H9 (cell line): ENCODE data around the gene CD151. TPM values are rescaled to one million over a fixed set of nuclear protein-coding genes. Genes with fewer than 3 reads are reported as not detected.

Source experiments
- DNase-seq: peaks from one replicate; pipeline ENCODE4 v3.0.0-alpha.2; 2017
- H2AFZ ChIP-seq: one replicate; pipeline ENCODE4 v1.6.1; 2013; ENCODE audit warnings: mild to moderate bottlenecking, low read length, control low read depth, moderate library complexity
- H2AK5ac ChIP-seq: 2 replicates; pipeline ENCODE4 v1.6.1; 2013; ENCODE audit warnings: low read length, control low read depth, mixed read lengths; ENCODE audit not compliant: insufficient read length
- H2BK120ac ChIP-seq: one replicate; pipeline ENCODE4 v1.6.1; 2013; ENCODE audit warnings: low read depth, mild to moderate bottlenecking, low read length, control low read depth, inconsistent platforms; ENCODE audit not compliant: poor library complexity, severe bottlenecking
- H2BK12ac ChIP-seq: 2 replicates; pipeline ENCODE4 v1.6.1; 2013; ENCODE audit warnings: low read length, control low read depth, mixed read lengths, low read depth; ENCODE audit not compliant: insufficient read length
- H2BK15ac ChIP-seq: 2 replicates; pipeline ENCODE4 v1.6.1; 2013; ENCODE audit warnings: low read depth, low read length, control low read depth
- H2BK20ac ChIP-seq: one replicate; pipeline ENCODE4 v1.6.1; 2013; ENCODE audit warnings: low read depth, mild to moderate bottlenecking, low read length, control low read depth, inconsistent platforms; ENCODE audit not compliant: poor library complexity, severe bottlenecking
- H2BK5ac ChIP-seq: 2 replicates; pipeline ENCODE4 v1.6.1; 2013; ENCODE audit warnings: low read length, control low read depth, mixed read lengths; ENCODE audit not compliant: insufficient read length
- H3K14ac ChIP-seq: 2 replicates; pipeline ENCODE4 v1.6.1; 2013; ENCODE audit warnings: low read length, control low read depth; ENCODE audit not compliant: insufficient read depth
- H3K18ac ChIP-seq: 2 replicates; pipeline ENCODE4 v1.6.1; 2013; ENCODE audit warnings: low read depth, mild to moderate bottlenecking, mixed read lengths, low read length, control low read depth; ENCODE audit not compliant: insufficient read length
- H3K23ac ChIP-seq: 2 replicates; pipeline ENCODE4 v1.6.1; 2013; ENCODE audit warnings: low read length, control low read depth, mixed read lengths, low read depth; ENCODE audit not compliant: insufficient read length
- H3K23me2 ChIP-seq: 2 replicates; pipeline ENCODE4 v1.6.1; 2013; ENCODE audit warnings: low read depth, mild to moderate bottlenecking, mixed read lengths, low read length, control low read depth; ENCODE audit not compliant: insufficient read length, poor library complexity, severe bottlenecking
- H3K27ac ChIP-seq: 2 replicates; pipeline ENCODE4 v1.5.1; 2013; ENCODE audit warnings: low read length, control low read depth, mixed read lengths, low read depth; ENCODE audit not compliant: insufficient read length
- H3K27me3 ChIP-seq: 2 replicates; pipeline ENCODE4 v1.6.1; 2013; ENCODE audit warnings: low read length, control low read depth, inconsistent platforms; ENCODE audit not compliant: insufficient read depth
- H3K4ac ChIP-seq: 2 replicates; pipeline ENCODE4 v1.6.1; 2013; ENCODE audit warnings: low read depth, mild to moderate bottlenecking, control low read depth, inconsistent platforms, low read length, moderate library complexity
- H3K4me1 ChIP-seq: 2 replicates; pipeline ENCODE4 v1.6.1; 2013; ENCODE audit warnings: low read length, control low read depth, inconsistent platforms; ENCODE audit not compliant: insufficient read depth
- H3K4me2 ChIP-seq: 2 replicates; pipeline ENCODE4 v1.6.1; 2013; ENCODE audit warnings: low read length, control low read depth, mixed read lengths; ENCODE audit not compliant: insufficient read length, insufficient read depth
- H3K56ac ChIP-seq: 2 replicates; pipeline ENCODE4 v1.6.1; 2013; ENCODE audit warnings: low read depth, mild to moderate bottlenecking, mixed read lengths, low read length, control low read depth; ENCODE audit not compliant: insufficient read length
- H3K79me1 ChIP-seq: 2 replicates; pipeline ENCODE4 v1.6.1; 2013; ENCODE audit warnings: low read depth, mild to moderate bottlenecking, moderate library complexity, low read length, control low read depth, inconsistent platforms; ENCODE audit not compliant: insufficient read depth, poor library complexity, severe bottlenecking
- H3K79me2 ChIP-seq: 2 replicates; pipeline ENCODE4 v1.6.1; 2013; ENCODE audit warnings: low read length, control low read depth, inconsistent platforms; ENCODE audit not compliant: insufficient read depth
- H3K9ac ChIP-seq: 2 replicates; pipeline ENCODE4 v1.6.1; 2013; ENCODE audit warnings: low read length, control low read depth, mixed read lengths; ENCODE audit not compliant: insufficient read length; ENCODE audit errors: extremely low read depth
- H3K9me3 ChIP-seq: one replicate; pipeline ENCODE4 v1.6.1; 2013; ENCODE audit warnings: low read depth, low read length, inconsistent platforms; ENCODE audit not compliant: control insufficient read depth
- H3T11ph ChIP-seq: one replicate; pipeline ENCODE4 v1.6.1; 2013; ENCODE audit warnings: mild to moderate bottlenecking, low read length, control low read depth, inconsistent platforms
- H4K20me1 ChIP-seq: one replicate; pipeline ENCODE4 v1.6.1; 2013; ENCODE audit not compliant: control insufficient read depth, insufficient read length, insufficient read depth
- H4K5ac ChIP-seq: 2 replicates; pipeline ENCODE4 v1.6.1; 2013; ENCODE audit warnings: low read depth, mild to moderate bottlenecking, mixed read lengths, low read length, control low read depth; ENCODE audit not compliant: insufficient read length
- H4K8ac ChIP-seq: replicated peaks from 2 replicates; pipeline ENCODE4 v1.6.1; 2013; ENCODE audit warnings: low read length, control low read depth, mixed read lengths, low read depth; ENCODE audit not compliant: insufficient read length
- H4K91ac ChIP-seq: 2 replicates; pipeline ENCODE4 v1.6.1; 2013; ENCODE audit warnings: low read depth, mild to moderate bottlenecking, moderate library complexity, mixed read lengths, low read length, control low read depth; ENCODE audit not compliant: insufficient read length
- H3K27ac Mint-ChIP-seq, 3 experiments: 2 replicates in 2 of 3; 3 replicates in 1 of 3; pipeline ENCODE4 v1.8.0; 2020 to 2021; ENCODE audit warnings: mixed read lengths in 3 of 3, mild to moderate bottlenecking in 1 of 3, moderate library complexity in 1 of 3
- H3K27me3 Mint-ChIP-seq: 2 replicates; pipeline ENCODE4 v1.8.0; 2021; ENCODE audit warnings: low read depth, mild to moderate bottlenecking, moderate library complexity, mixed read lengths
- H3K36me3 Mint-ChIP-seq, 3 experiments: 2 replicates in 2 of 3; 3 replicates in 1 of 3; pipeline ENCODE4 v1.8.0; 2020 to 2021; ENCODE audit warnings: low read depth in 3 of 3, mixed read lengths in 3 of 3; ENCODE audit not compliant: insufficient read depth in 1 of 3
- H3K4me1 Mint-ChIP-seq, 2 experiments: 2 replicates each; pipeline ENCODE4 v1.8.0; 2020; ENCODE audit warnings: mixed read lengths in 2 of 2
- H3K4me3 Mint-ChIP-seq, 2 experiments: 2 replicates in 1 of 2; 3 replicates in 1 of 2; pipeline ENCODE4 v1.8.0; 2020 to 2021; ENCODE audit warnings: mild to moderate bottlenecking in 2 of 2, mixed read lengths in 2 of 2, moderate library complexity in 1 of 2
- H3K9me3 Mint-ChIP-seq, 2 experiments: 2 replicates in 1 of 2; 3 replicates in 1 of 2; pipeline ENCODE4 v1.8.0; 2020; ENCODE audit warnings: mild to moderate bottlenecking in 2 of 2, mixed read lengths in 2 of 2, moderate library complexity in 1 of 2
- CTCF ChIP-seq: fragments of 200-600 bp; sonication (generic); conservative IDR thresholded peaks from 3 replicates; pipeline ENCODE4 v1.8.0; 2021; ENCODE audit warnings: antibody characterized with exemption, mild to moderate bottlenecking
- WGBS: extraction: QIAGEN DNeasy Blood & Tissue Kit; methylation state at CpG from one replicate; pipeline ENCODE4 v1.1.7; 2013; ENCODE audit warnings: missing lambda C conversion rate, low lambda C conversion rate, mixed read lengths; ENCODE audit not compliant: insufficient read length; ENCODE audit errors: extremely low coverage; 5-methylcytosine and 5-hydroxymethylcytosine counted together
- total RNA-seq: library from RNA; stranded (reverse); gene quantifications from 2 replicates; pipeline ENCODE4 v1.2.1, GENCODE V29; 2021

The CD151 gene
- total RNA-seq, 1 experiment from 2014 or later = 138 TPM

DNA sequence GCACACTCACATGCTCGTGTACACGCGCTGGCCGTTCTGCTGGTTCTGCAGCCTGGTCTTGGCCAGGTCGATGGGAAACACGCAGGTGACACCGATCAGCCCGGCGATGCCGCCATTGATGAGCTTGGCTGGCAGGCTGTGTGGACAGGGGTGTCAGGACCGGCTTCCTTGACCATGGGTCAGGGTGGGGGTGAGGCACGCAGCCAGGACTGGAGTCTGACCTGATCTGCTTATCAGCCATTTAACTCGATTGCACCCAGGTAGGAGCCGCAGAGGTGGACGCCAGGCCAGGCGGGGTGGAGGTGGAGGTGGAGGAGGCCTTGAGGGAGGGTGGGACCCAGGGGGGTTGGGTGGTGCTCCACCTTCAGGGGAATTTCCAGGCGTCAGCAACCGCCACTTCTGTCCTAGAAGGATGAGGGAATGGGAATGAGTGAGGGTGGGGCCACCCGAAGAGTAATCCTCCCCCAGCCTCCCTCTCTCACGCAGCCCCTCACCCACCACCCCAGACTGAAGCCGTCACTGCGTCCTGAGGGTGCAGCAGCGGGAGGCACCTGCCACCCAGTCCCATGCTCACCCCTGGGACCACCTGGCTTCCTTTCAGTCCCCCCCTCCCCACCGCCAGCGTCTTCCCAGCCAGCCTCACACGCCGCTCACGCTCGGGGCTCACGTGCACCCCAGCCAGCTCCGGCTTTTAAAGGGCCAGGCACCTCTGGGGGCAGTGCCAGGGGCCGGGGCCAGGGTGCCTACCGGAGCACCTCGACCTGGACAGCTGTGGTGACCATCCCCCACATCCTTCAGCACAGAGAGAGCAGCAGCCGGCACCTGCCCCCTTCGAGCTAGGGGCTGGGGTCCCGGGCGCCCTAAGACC is 37.8 kb upstream of the CD151 start:
- no peak overlapping the region for H3K27ac Mint-ChIP-seq

More for the DNA sequence above, 37.8 kb upstream of the CD151 start:
- H3K27ac ChIP-seq = no peak overlapping the region
- H3K79me1 ChIP-seq = no peaks in the 10 kb centered on the region
- no peak overlapping the region for H3K14ac ChIP-seq
- H3K23me2 ChIP-seq = peaks cover 9% of the 10 kb centered on the region
- H3K56ac ChIP-seq = no peak overlapping the region
- WGBS = no CpG with 5 or more reads among the region's 38 CpGs
- no peak overlapping the region for H4K8ac ChIP-seq
- no peak overlapping the region for H3K4ac ChIP-seq
- no peak overlapping the region for H4K5ac ChIP-seq
- H3K4me2 ChIP-seq = no peak overlapping the region
- no peak overlapping the region for H2BK12ac ChIP-seq
- no peak overlapping the region for H4K91ac ChIP-seq
- no peaks in the 10 kb centered on the region for H3K27me3 ChIP-seq
- no peak overlapping the region for H3K9ac ChIP-seq
- H3K36me3 Mint-ChIP-seq = peaks cover 0 to 16% (median 3%) of the 10 kb centered on the region in 3 experiments; a peak in 2 of 7 replicates
- H4K20me1 ChIP-seq = peaks cover 2% of the 10 kb centered on the region
- H2BK5ac ChIP-seq = no peak overlapping the region
- no peak overlapping the region for H3K23ac ChIP-seq
- H3K4me1 ChIP-seq = no peaks in the 10 kb centered on the region; the same call in 1 of the 2 replicates
- no peak overlapping the region for H3K18ac ChIP-seq
- no peak for DNase-seq
- H2AK5ac ChIP-seq = no peak overlapping the region
- H3T11ph ChIP-seq = no peak overlapping the region
- no peaks in the 10 kb centered on the region for H3K9me3 ChIP-seq
- no peaks in the 10 kb centered on the region for H3K9me3 Mint-ChIP-seq
- H2BK120ac ChIP-seq = no peak overlapping the region
- no peak overlapping the region for H2BK15ac ChIP-seq
- peaks cover 16 to 28% of the 10 kb centered on the region in 2 experiments for H3K4me1 Mint-ChIP-seq
- TF ChIP-seq CTCF = no peak
- H3K27me3 Mint-ChIP-seq = no peaks in the 10 kb centered on the region
- H2AFZ ChIP-seq = no peak overlapping the region
- H2BK20ac ChIP-seq = no peak overlapping the region
- no peaks in the 10 kb centered on the region for H3K79me2 ChIP-seq
- no peak overlapping the region; a peak in 1 of 5 replicates for H3K4me3 Mint-ChIP-seq
